ENCODE results near the gene PLEKHJ1.

The PLEKHJ1 gene

DNA sequence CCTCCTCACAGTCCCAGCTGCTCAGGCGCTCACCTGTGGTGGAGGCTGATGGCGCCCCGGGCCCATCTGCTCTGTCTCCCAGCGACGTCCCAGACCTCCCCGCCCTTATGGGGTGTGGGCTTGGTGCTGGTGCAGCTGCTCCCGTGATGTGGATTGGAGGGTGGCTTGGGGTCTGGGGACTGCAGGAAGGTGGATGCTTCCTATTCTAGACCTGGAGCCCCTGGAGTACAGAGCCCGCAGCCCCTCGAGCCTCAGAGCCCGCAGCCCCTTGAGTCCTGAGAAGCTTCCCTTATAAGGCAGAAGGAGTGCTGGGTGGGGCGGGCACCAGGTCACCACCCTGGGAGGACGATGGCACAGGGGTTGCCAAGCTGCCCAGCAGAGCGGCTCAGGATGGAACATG, 40.8 kb downstream of the PLEKHJ1 start:
- no peak for DNase-seq

GRCh38 chr19:2194513-2195078, 41.5 kb downstream of the PLEKHJ1 start:
- no peak for DNase-seq

GRCh38 chr19:2193807-2194206, 42.3 kb downstream of the PLEKHJ1 start:
- no peak for DNase-seq

DNA sequence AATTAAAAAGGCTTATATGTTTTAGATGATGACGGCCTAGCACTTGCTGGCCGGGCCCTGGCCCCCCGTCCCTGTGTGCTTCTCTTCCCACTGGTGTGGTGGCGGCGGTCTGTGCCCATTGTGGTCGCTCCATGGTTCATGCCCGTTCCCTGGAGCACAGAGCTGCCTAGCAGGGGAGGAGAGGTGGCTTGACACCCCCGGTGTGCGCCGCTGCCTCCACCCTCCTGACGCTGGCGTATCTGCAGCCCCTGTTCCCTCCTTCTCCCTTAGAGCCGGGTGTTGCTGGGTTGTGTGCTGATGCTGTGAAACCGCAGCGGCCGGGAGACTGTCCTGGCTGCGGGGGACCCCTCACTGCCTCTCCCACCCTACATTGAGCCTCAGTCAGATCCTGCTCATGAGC, 43.3 kb downstream of the PLEKHJ1 start:
- DNase-seq: no peak

GRCh38 chr19:2191456-2192310, 44.4 kb downstream of the PLEKHJ1 start:
- no peak for DNase-seq

- no peak for DNase-seq
These were observed 45.2 kb downstream of the PLEKHJ1 start for GRCh38 chr19:2190848-2191455.

- DNase-seq: no peak
These were observed 46.2 kb downstream of the PLEKHJ1 start for GRCh38 chr19:2189880-2190279.

DNA sequence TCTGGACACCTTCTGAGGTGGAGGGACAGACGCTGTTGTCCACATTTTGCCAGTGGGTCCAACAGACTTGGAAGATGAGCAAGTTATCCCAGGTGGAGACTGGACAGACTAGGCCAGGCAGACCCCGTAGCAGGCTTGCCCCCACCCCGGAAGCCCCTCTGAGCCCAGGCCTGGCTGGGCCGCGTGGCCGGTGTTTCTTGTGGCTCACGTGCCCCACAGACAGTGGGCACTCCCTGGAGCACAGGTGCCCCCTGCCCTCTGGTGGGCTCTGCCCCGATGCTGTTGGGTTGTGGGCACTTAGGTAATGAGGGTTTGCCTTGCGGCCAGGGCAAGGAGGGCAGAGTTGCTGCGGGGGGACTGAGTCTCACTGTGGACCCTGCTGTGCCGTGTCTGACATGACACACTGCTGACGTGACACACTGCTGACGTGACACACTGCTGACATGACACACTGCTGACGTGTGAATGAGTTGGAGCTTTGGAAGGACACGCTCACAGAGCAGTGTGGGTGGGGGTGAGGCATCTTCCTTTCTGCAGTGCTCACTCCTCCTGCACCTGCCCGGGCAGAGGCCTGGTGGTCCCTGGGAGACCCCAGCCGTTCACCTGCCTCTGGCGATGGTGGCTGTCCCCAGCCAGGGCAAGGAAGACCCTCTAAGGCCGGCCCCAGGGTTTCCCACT, 47.3 kb downstream of the PLEKHJ1 start:
- DNase-seq: no peak

DNA sequence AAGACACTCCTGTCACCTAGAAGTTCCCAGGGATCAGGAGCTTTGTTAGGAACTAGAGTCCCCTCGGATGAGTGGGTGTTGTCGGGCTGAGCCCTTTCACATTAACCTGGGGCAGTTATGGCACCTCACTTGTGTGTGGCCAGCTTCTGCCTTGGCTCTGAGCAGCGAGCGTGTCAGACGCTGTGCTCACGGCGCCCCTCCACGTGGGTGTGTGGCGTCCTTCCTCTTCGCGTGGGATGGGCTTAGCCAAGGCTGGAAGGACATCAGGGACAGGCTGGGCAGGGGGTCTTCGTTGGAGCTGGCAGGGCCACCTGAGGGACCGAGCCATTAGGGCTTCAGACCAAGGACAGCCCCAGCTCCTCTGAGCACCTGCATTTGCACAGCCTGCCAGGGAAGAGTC, 49.0 kb downstream of the PLEKHJ1 start:
- DNase-seq: no peak

DNA sequence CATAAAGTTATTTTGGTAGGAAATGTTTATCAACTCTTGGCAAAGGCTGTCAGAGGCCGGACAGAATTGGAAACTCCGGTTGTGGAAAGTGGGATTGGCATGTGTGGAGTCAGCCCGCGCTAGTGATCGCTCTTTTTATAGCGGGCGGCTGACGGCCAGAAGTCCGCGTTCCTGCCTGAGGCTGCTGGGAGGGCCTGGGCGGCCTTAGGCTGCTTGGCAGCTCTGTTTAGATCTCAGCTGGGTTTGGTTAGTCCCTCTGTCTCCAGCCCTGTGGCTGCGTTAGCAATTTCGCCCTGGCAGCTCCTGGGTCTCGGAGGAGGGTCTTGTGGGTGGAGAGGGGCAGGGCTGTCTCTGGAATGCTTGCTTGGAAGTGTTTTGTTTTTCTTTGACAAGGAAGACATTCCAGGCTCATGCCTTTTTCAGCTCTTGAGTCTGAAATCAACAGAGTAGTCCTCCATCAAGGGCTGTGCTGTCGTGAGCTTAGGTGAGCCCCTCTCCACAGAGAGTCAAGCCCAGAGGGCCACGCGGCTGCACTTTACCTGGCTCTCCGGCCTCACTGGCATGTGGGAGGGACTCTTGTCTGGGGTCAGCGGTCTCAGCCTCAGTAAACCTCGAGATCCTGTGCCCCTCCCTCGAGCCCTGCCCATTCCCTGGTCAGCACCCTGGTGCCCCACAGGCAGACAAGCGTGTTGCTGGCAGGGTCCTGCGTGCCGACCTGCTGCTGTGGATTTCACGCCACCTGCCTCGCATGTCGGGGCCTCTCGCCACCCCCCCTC, 49.9 kb downstream of the PLEKHJ1 start:
- no peak for DNase-seq

DNA sequence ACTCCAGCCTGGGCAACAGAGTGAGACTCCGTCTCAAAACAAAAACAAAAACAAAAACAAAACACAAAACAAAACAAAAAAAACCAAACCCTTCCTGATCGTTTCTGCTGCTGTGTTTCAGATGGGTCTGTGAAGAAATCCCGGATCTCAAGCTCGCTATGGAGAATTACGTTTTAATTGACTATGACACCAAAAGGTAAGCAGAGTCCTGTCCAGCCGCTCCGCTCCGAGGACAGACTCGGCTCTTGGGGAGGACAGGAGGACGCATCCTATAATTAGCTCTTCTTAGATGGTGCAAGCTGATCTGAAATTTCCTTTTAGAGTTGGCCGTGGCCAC, 50.4 kb downstream of the PLEKHJ1 start:
- DNase-seq: no peak

GRCh38 chr19:2184422-2184975, 51.6 kb downstream of the PLEKHJ1 start:
- DNase-seq: no peak

Measured in hippocampal formation (tissue), 2 donors.